Measurements from ENCODE around the gene PPDPF. TPM values are rescaled to one million over a fixed set of nuclear protein-coding genes. Genes with fewer than 3 reads are reported as not detected.
"Not testable (repeated sequence)": the region's sequence is repeated elsewhere in the genome, so short reads cannot be mapped to it uniquely, and the experiment has no call there.

PPDPF gene
- polyA plus RNA-seq, 1 donor (not counting 4 experiments of a cell fraction or from before 2014, with no cell fraction given): 8.8 TPM

DNA sequence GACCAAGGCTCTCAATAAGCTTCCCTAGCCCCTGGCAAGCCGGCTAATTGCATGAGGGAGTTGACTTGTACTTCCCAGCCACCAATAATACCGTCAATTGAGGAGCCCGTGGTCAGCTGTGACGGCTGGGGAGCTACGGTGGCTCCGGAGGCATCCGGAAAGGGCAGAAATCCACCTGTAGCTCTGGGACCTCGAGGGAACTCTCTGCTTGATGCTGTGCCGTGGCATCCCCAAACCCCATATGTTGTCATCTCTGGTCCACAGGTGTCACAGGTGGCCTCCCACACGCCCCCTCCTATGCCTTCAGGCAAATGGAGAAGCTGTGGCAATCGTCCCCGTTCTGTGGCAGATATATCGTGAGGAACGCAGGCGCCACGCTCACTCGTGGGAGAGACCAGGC lies 42.6 kb upstream of the PPDPF start:
- Histone ChIP-seq H3K79me2 (ENCODE audit: control insufficient read depth, insufficient read depth, low read length) (no peaks in the 10 kb centered on the region), H3K4me3 (ENCODE audit: control insufficient read depth in 2 of 3, extremely low read depth in 1 of 3, insufficient read depth in 2 of 3, low read depth in 1 of 3, low read length in 3 of 3) (no peak overlapping the region), H3K36me3 (ENCODE audit: control insufficient read depth in 2 of 2, extremely low read depth in 1 of 2, insufficient read depth in 2 of 2, low read length in 2 of 2) (no peaks in the 10 kb centered on the region), H3K9me3 (ENCODE audit: control insufficient read depth, low read depth, low read length) (no peaks in the 10 kb centered on the region), H4K20me1 (ENCODE audit: control insufficient read depth, extremely low read depth, insufficient read depth, low read length) (peaks cover 5% of the 10 kb centered on the region), H3K9me1 (ENCODE audit: control insufficient read depth, extremely low read depth, insufficient read depth, low read length) (no peaks in the 10 kb centered on the region), H3K4me1 (ENCODE audit: control insufficient read depth, extremely low read depth, insufficient read depth, low read length) (no peaks in the 10 kb centered on the region), H3K27me3 (ENCODE audit: control insufficient read depth, extremely low read depth, insufficient read depth, low read length) (peaks cover 71% of the 10 kb centered on the region), H3K27ac (ENCODE audit: control insufficient read depth, insufficient read depth, low read length) (no peak overlapping the region), H3K9ac (ENCODE audit: control insufficient read depth, extremely low read depth, insufficient read depth, low read length) (no peak overlapping the region), H3K4me2 (ENCODE audit: control insufficient read depth, extremely low read depth, insufficient read depth, low read depth, low read length) (no peak overlapping the region), H2AFZ (ENCODE audit: control insufficient read depth, low read length) (no peak overlapping the region)
- DNase-seq (ENCODE audit: low read depth, low spot score): no peak
- TF ChIP-seq, protein P1, sequence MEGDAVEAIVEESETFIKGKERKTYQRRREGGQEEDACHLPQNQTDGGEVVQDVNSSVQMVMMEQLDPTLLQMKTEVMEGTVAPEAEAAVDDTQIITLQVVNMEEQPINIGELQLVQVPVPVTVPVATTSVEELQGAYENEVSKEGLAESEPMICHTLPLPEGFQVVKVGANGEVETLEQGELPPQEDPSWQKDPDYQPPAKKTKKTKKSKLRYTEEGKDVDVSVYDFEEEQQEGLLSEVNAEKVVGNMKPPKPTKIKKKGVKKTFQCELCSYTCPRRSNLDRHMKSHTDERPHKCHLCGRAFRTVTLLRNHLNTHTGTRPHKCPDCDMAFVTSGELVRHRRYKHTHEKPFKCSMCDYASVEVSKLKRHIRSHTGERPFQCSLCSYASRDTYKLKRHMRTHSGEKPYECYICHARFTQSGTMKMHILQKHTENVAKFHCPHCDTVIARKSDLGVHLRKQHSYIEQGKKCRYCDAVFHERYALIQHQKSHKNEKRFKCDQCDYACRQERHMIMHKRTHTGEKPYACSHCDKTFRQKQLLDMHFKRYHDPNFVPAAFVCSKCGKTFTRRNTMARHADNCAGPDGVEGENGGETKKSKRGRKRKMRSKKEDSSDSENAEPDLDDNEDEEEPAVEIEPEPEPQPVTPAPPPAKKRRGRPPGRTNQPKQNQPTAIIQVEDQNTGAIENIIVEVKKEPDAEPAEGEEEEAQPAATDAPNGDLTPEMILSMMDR (optimal IDR thresholded peaks at IDR 0.05 in 1 of 3, IDR thresholded peaks at IDR 0.05 in 1 of 3, conservative IDR thresholded peaks at IDR 0.05 in 1 of 3; ENCODE audit: extremely low read depth in 1 of 3, insufficient read depth in 2 of 3, low read length in 3 of 3): no peak
- TF ChIP-seq EZH2 (IDR thresholded peaks at IDR 0.05; ENCODE audit: low read length): no peak
- dilution Hi-C loops (cut with MboI; ENCODE audit: extremely low pct_ligation_motif_present, low sequenced_read_pairs): no loop called here
- FAIRE-seq: no peak

DNA sequence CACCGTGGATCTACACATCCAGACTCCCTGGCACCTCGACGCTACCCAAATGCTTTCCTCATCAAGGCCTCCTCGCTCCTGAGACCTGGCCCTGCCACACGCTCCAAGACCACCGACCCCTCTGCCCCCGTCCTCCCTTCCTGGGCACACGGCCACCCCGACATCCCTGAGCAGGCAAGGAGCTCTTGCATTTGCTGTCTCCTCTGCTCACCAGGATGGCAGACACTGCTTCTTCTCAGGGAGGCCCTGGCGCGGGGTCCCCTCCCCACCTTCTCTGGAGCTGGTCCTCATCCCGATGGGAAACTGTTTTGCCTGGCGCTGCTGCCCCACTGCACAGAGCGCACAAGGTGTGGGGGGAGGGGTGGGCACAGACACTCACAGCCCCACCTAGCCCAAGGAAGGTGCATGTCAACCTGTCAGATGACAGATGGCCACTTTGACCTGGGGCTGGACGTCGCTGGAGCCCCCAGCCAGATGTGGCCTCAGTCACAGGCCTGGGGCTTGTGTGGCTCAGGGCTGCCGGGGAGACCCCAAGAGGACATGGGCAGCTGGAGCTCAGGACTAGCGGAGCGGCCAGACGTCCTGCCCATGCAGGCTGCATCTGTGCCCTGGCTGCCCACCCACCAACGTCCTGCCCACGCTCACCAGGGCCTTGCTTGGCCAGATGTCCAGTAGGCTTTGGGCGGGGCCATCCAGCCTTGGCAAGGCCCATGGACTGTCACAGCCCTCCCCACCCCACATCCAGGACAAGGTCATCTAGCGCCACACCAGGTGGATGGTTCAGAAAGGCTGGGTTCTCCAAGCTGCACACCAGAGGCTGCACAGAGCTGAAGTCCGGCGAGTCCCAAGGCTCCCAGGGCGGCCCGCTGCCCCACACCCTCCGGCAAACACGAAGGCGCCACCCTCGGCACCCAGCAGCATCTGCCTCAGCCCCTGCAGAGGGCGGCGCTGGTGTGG lies 41.9 kb upstream of the PPDPF start:
- H3K27ac ChIP-seq (ENCODE audit: control insufficient read depth, insufficient read depth, low read length): no peak overlapping the region
- H3K9me3 ChIP-seq (ENCODE audit: control insufficient read depth, low read depth, low read length): no peaks in the 10 kb centered on the region
- FAIRE-seq (no peak), DNase-seq (ENCODE audit: low read depth, low spot score) (no peak)
- no peak overlapping the region for H3K9ac ChIP-seq (ENCODE audit: control insufficient read depth, extremely low read depth, insufficient read depth, low read length)
- H4K20me1 ChIP-seq (ENCODE audit: control insufficient read depth, extremely low read depth, insufficient read depth, low read length): peaks cover 5% of the 10 kb centered on the region
- TF ChIP-seq, protein P1 (optimal IDR thresholded peaks at IDR 0.05 in 1 of 3, IDR thresholded peaks at IDR 0.05 in 1 of 3, conservative IDR thresholded peaks at IDR 0.05 in 1 of 3; ENCODE audit: extremely low read depth in 1 of 3, insufficient read depth in 2 of 3, low read length in 3 of 3): no peak
- no peak for TF ChIP-seq EZH2 (IDR thresholded peaks at IDR 0.05; ENCODE audit: low read length)
- H3K79me2 ChIP-seq (ENCODE audit: control insufficient read depth, insufficient read depth, low read length): no peaks in the 10 kb centered on the region
- H2AFZ ChIP-seq (ENCODE audit: control insufficient read depth, low read length): no peak overlapping the region
- no peak overlapping the region for H3K4me3 ChIP-seq (ENCODE audit: control insufficient read depth in 2 of 3, extremely low read depth in 1 of 3, insufficient read depth in 2 of 3, low read depth in 1 of 3, low read length in 3 of 3)
- peaks cover 70% of the 10 kb centered on the region for H3K27me3 ChIP-seq (ENCODE audit: control insufficient read depth, extremely low read depth, insufficient read depth, low read length)
- no peak overlapping the region for H3K4me2 ChIP-seq (ENCODE audit: control insufficient read depth, extremely low read depth, insufficient read depth, low read depth, low read length)
- H3K9me1 ChIP-seq (ENCODE audit: control insufficient read depth, extremely low read depth, insufficient read depth, low read length): no peaks in the 10 kb centered on the region
- H3K36me3 ChIP-seq (ENCODE audit: control insufficient read depth in 2 of 2, extremely low read depth in 1 of 2, insufficient read depth in 2 of 2, low read length in 2 of 2): no peaks in the 10 kb centered on the region
- no peaks in the 10 kb centered on the region for H3K4me1 ChIP-seq (ENCODE audit: control insufficient read depth, extremely low read depth, insufficient read depth, low read length)
- dilution Hi-C loops (cut with MboI; ENCODE audit: extremely low pct_ligation_motif_present, low sequenced_read_pairs): no loop called here

DNA sequence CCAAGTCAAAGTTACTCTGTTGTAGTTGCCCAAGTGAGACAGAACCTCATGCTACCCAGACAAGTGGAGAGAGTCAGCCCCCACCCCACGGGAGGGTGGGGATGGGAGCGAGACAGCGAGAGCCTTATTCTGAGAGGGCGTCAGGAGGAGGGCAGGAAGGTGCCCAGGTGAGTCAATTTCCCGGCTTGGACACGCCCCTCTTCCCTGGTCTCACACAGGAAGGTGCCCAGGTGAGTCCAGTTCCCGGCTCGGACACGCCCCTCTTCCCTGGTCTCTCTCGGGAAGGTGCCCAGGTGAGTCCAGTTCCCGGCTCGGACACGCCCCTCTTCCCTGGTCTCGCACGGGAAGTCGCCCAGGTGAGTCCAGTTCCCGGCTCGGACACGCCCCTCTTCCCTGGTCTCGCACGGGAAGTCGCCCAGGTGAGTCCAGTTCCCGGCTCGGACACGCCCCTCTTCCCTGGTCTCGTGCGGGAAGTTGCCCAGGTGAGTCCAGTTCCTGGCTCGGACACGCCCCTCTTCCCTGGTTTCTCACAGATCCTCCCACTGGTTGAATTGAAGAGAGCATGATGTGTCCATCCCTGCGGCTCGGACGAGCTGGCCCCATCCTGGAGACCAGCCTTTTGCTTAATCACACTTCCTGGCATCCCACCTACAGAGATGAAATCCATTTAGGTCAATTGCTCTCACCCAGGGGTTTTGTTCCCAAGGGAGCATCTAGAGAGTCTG lies 40.7 kb upstream of the PPDPF start:
- H3K4me2 ChIP-seq (ENCODE audit: control insufficient read depth, extremely low read depth, insufficient read depth, low read depth, low read length); H3K4me1 ChIP-seq (ENCODE audit: control insufficient read depth, extremely low read depth, insufficient read depth, low read length); H2AFZ ChIP-seq (ENCODE audit: control insufficient read depth, low read length); DNase-seq (ENCODE audit: low read depth, low spot score); H3K9ac ChIP-seq (ENCODE audit: control insufficient read depth, extremely low read depth, insufficient read depth, low read length); H3K9me3 ChIP-seq (ENCODE audit: control insufficient read depth, low read depth, low read length); H3K4me3 ChIP-seq (ENCODE audit: control insufficient read depth in 2 of 3, extremely low read depth in 1 of 3, insufficient read depth in 2 of 3, low read depth in 1 of 3, low read length in 3 of 3); dilution Hi-C loops (cut with MboI; ENCODE audit: extremely low pct_ligation_motif_present, low sequenced_read_pairs); H3K9me1 ChIP-seq (ENCODE audit: control insufficient read depth, extremely low read depth, insufficient read depth, low read length); H4K20me1 ChIP-seq (ENCODE audit: control insufficient read depth, extremely low read depth, insufficient read depth, low read length); H3K36me3 ChIP-seq (ENCODE audit: control insufficient read depth in 2 of 2, extremely low read depth in 1 of 2, insufficient read depth in 2 of 2, low read length in 2 of 2); H3K27ac ChIP-seq (ENCODE audit: control insufficient read depth, insufficient read depth, low read length); H3K79me2 ChIP-seq (ENCODE audit: control insufficient read depth, insufficient read depth, low read length); FAIRE-seq: not testable (repeated sequence)
- peaks cover 68% of the 10 kb centered on the region for H3K27me3 ChIP-seq (ENCODE audit: control insufficient read depth, extremely low read depth, insufficient read depth, low read length)
